IMR-90 (cell line): Measurements from ENCODE around the gene FAM210B. TPM values are rescaled to one million over a fixed set of nuclear protein-coding genes. Genes with fewer than 3 reads are reported as not detected.

Experiments used
- ATAC-seq: fragments of 200-7000 bp; cut with Tn5 transposase; 2 replicates; pipeline ENCODE4 v1.9.1; 2020; ENCODE audit warnings: low read depth, mild to moderate bottlenecking, moderate library complexity
- BruUV-seq: library from RNA; stranded (reverse); fragments of 400-500 nt; replicated peaks from 2 replicates; lab custom pipeline; 2021; lab: Mats Ljungman, UMichigan
- CTCF ChIA-PET: fragments of 300-600 bp; formaldehyde crosslinking; extraction: SDS; loops from one replicate; lab custom pipeline; 2021; ENCODE audit warnings: antibody characterized with exemption; lab: Yijun Ruan, JAX
- POLR2A ChIA-PET: fragments of 300-600 bp; sonication (Branson Sonifier 250); formaldehyde crosslinking; loops from one replicate; lab custom pipeline; 2022; ENCODE audit warnings: antibody characterized with exemption; ENCODE audit not compliant: unreplicated experiment; lab: Charles Lee
- DNase-seq: peaks from one replicate; pipeline ENCODE4 v3.0.0; 2013
- H2AFZ ChIP-seq: replicated peaks from 2 replicates; pipeline ENCODE3; 2013; ENCODE audit warnings: low read length, mild to moderate bottlenecking; ENCODE audit not compliant: poor library complexity
- H2AK5ac ChIP-seq: 2 replicates; pipeline ENCODE4 v1.6.1; 2013; ENCODE audit warnings: low read depth, low read length, inconsistent platforms
- H2AK9ac ChIP-seq: replicated peaks from 2 replicates; pipeline ENCODE3; 2013; ENCODE audit warnings: mild to moderate bottlenecking, low read depth, low read length, moderate library complexity; ENCODE audit not compliant: poor library complexity
- H2BK120ac ChIP-seq: 2 replicates; pipeline ENCODE4 v1.6.1; 2013; ENCODE audit warnings: low read depth, low read length, inconsistent platforms
- H2BK15ac ChIP-seq: 3 replicates; pipeline ENCODE4 v1.6.1; 2013; ENCODE audit warnings: low read depth, low read length, inconsistent platforms
- H2BK20ac ChIP-seq: 2 replicates; pipeline ENCODE4 v1.6.1; 2013; ENCODE audit warnings: low read depth, mild to moderate bottlenecking, inconsistent platforms, low read length, moderate library complexity
- H2BK5ac ChIP-seq: 2 replicates; pipeline ENCODE4 v1.6.1; 2013; ENCODE audit warnings: mild to moderate bottlenecking, low read depth, low read length, inconsistent platforms; ENCODE audit not compliant: poor library complexity, severe bottlenecking
- H3K14ac ChIP-seq: replicated peaks from 2 replicates; pipeline ENCODE4 v1.6.1; 2013; ENCODE audit warnings: low read depth, low read length, inconsistent platforms
- H3K18ac ChIP-seq: 2 replicates; pipeline ENCODE4 v1.6.1; 2013; ENCODE audit warnings: low read depth, low read length, control low read depth
- H3K23ac ChIP-seq: 2 replicates; pipeline ENCODE4 v1.6.1; 2013; ENCODE audit warnings: low read depth, low read length, inconsistent platforms
- H3K27ac ChIP-seq: 2 replicates; pipeline ENCODE4 v1.5.1; 2013; ENCODE audit warnings: mild to moderate bottlenecking, control low read depth, low read length; ENCODE audit not compliant: insufficient read depth
- H3K27me3 ChIP-seq: 2 replicates; pipeline ENCODE4 v1.6.1; 2013; ENCODE audit warnings: low read length; ENCODE audit not compliant: control insufficient read depth, insufficient read depth
- H3K36me3 ChIP-seq: 2 replicates; pipeline ENCODE4 v1.6.1; 2013; ENCODE audit warnings: low read length, mixed read lengths; ENCODE audit not compliant: control insufficient read depth, insufficient read depth
- H3K4ac ChIP-seq: 2 replicates; pipeline ENCODE4 v1.6.1; 2013; ENCODE audit warnings: low read depth, low read length, inconsistent platforms
- H3K4me1 ChIP-seq: 2 replicates; pipeline ENCODE4 v1.6.1; 2013; ENCODE audit warnings: low read length, mixed read lengths; ENCODE audit not compliant: control insufficient read depth, insufficient read depth
- H3K4me2 ChIP-seq: 2 replicates; pipeline ENCODE4 v1.6.1; 2013; ENCODE audit warnings: low read depth, mild to moderate bottlenecking, control low read depth, low read length, moderate library complexity
- H3K4me3 ChIP-seq: 2 replicates; pipeline ENCODE4 v1.5.1; 2013; ENCODE audit warnings: low read depth, mild to moderate bottlenecking, control low read depth, low read length, moderate library complexity; ENCODE audit not compliant: insufficient read depth
- H3K56ac ChIP-seq: 2 replicates; pipeline ENCODE4 v1.6.1; 2013; ENCODE audit warnings: low read length, inconsistent platforms; ENCODE audit not compliant: insufficient read depth; ENCODE audit errors: extremely low read depth
- H3K79me1 ChIP-seq, 2 experiments: 2 replicates each; pipeline ENCODE4 v1.6.1; 2013; ENCODE audit warnings: low read length in 2 of 2, inconsistent platforms in 1 of 2, low read depth in 1 of 2
- H3K9ac ChIP-seq: 2 replicates; pipeline ENCODE4 v1.6.1; 2013; ENCODE audit warnings: low read depth, low read length, control low read depth
- H3K9me1 ChIP-seq: 2 replicates; pipeline ENCODE4 v1.6.1; 2013; ENCODE audit warnings: low read length, inconsistent platforms; ENCODE audit not compliant: insufficient read depth
- H3K9me3 ChIP-seq: 2 replicates; pipeline ENCODE4 v1.6.1; 2013; ENCODE audit warnings: low read length; ENCODE audit not compliant: control insufficient read depth, insufficient read depth
- H4K20me1 ChIP-seq: 2 replicates; pipeline ENCODE4 v1.6.1; 2013; ENCODE audit warnings: low read length, inconsistent platforms; ENCODE audit not compliant: insufficient read depth
- H4K5ac ChIP-seq: 2 replicates; pipeline ENCODE4 v1.6.1; 2013; ENCODE audit warnings: mild to moderate bottlenecking, low read depth, low read length, control low read depth
- H4K8ac ChIP-seq, 2 experiments: 2 replicates each; pipeline ENCODE4 v1.6.1; 2013; ENCODE audit warnings: low read depth in 2 of 2, low read length in 2 of 2, control low read depth in 1 of 2, inconsistent platforms in 1 of 2
- H4K91ac ChIP-seq: 2 replicates; pipeline ENCODE4 v1.6.1; 2013; ENCODE audit warnings: low read depth, low read length, inconsistent platforms; ENCODE audit not compliant: insufficient read depth
- BHLHE40 ChIP-seq: fragments of 150-350 bp; IDR thresholded peaks from 2 replicates; pipeline ENCODE4 v1.6.1; 2016; ENCODE audit warnings: mild to moderate bottlenecking, low read depth, low read length
- CEBPB ChIP-seq: IDR thresholded peaks from 2 replicates; pipeline ENCODE4 v1.6.1; 2012; ENCODE audit warnings: low read depth, low read length, improper control_type of control experiment
- CHD1 ChIP-seq: IDR thresholded peaks from 2 replicates; pipeline ENCODE4 v1.6.1; 2012; ENCODE audit warnings: low read depth, low read length, improper control_type of control experiment
- FOS ChIP-seq: fragments of 150-350 bp; IDR thresholded peaks from 2 replicates; pipeline ENCODE4 v1.6.1; 2016; ENCODE audit warnings: low read depth, low read length
- MAFK ChIP-seq: IDR thresholded peaks from 2 replicates; pipeline ENCODE4 v1.6.1; 2012; ENCODE audit warnings: low read depth, low read length, improper control_type of control experiment
- MAZ ChIP-seq: IDR thresholded peaks from 2 replicates; pipeline ENCODE4 v1.6.1; 2012; ENCODE audit warnings: low read depth, mild to moderate bottlenecking, low read length, improper control_type of control experiment, moderate library complexity, borderline replicate concordance
- NFE2L2 ChIP-seq: fragments of 150-350 bp; IDR thresholded peaks from 2 replicates; pipeline ENCODE4 v1.6.1; 2016; ENCODE audit warnings: low read depth, mild to moderate bottlenecking, low read length
- POLR2A ChIP-seq: IDR thresholded peaks from 2 replicates; pipeline ENCODE4 v1.6.1; 2012; ENCODE audit warnings: mild to moderate bottlenecking, low read depth, low read length
- RAD21 ChIP-seq: IDR thresholded peaks from 2 replicates; pipeline ENCODE4 v1.6.1; 2012; ENCODE audit warnings: low read length, improper control_type of control experiment
- RCOR1 ChIP-seq: IDR thresholded peaks from 2 replicates; pipeline ENCODE4 v1.6.1; 2012; ENCODE audit warnings: mild to moderate bottlenecking, low read length, improper control_type of control experiment; ENCODE audit not compliant: insufficient replicate concordance
- RFX5 ChIP-seq: IDR thresholded peaks from 2 replicates; pipeline ENCODE4 v1.8.0; 2012; ENCODE audit warnings: low read depth, mild to moderate bottlenecking, low read length, moderate library complexity
- SMC3 ChIP-seq: fragments of 150-350 bp; IDR thresholded peaks from 2 replicates; pipeline ENCODE4 v1.6.1; 2016; ENCODE audit warnings: low read depth, mild to moderate bottlenecking, antibody characterized with exemption, low read length, moderate library complexity
- WGBS, 2 experiments: methylation state at CpG; one replicate each; pipeline versions ENCODE4 v1.1.5 to v1.1.7; 2013; ENCODE audit warnings: missing lambda C conversion rate in 2 of 2; ENCODE audit not compliant: insufficient read length in 1 of 2; ENCODE audit errors: extremely low coverage in 2 of 2; 5-methylcytosine and 5-hydroxymethylcytosine counted together
- dilution Hi-C: fragments of 300-500 bp; cut with HindIII; formaldehyde crosslinking; loops from one replicate; pipeline ENCODE4 v1.14.3; 2018; ENCODE audit warnings: low sequenced_read_pairs; ENCODE audit not compliant: unreplicated experiment
- in situ Hi-C: fragments of 300-500 bp; cut with MboI; formaldehyde crosslinking; loops from 3 replicates; pipeline ENCODE4 v1.14.3; 2019; ENCODE audit warnings: low sequenced_read_pairs, inconsistent platforms, mixed read lengths
- intact Hi-C: fragments of 100-400 bp; cut with micrococcal nuclease; formaldehyde crosslinking; loops from 2 replicates; pipeline ENCODE4 v1.10.0; 2022
- polyA plus RNA-seq, 3 experiments: library from polyadenylated mRNA; depleted of rRNA; stranded (reverse); fragments of >200 nt; gene quantifications; 2 replicates each; pipeline ENCODE4 v1.2.3, GENCODE V29; 2012; ENCODE audit warnings: low replicate concordance in 1 of 3
- total RNA-seq: library from RNA; depleted of rRNA; stranded (reverse); fragments of >200 nt; gene quantifications from 2 replicates; pipeline ENCODE4 v1.2.3, GENCODE V29; 2012
- TF ChIP-seq, protein P1 (sequence below): fragments of 150-350 bp; IDR thresholded peaks from 2 replicates; pipeline ENCODE4 v1.6.1; 2016; ENCODE audit warnings: low read depth, mild to moderate bottlenecking, low read length, moderate library complexity, borderline replicate concordance
- TF ChIP-seq, protein P2 (sequence below): conservative IDR thresholded peaks from 2 replicates; pipeline ENCODE4 v1.5.1; 2012; ENCODE audit warnings: mild to moderate bottlenecking, low read depth, low read length, improper control_type of control experiment
- TF ChIP-seq, protein P3 (sequence below): fragments of 150-350 bp; IDR thresholded peaks from 2 replicates; pipeline ENCODE4 v1.6.1; 2017; ENCODE audit warnings: mild to moderate bottlenecking, antibody characterized with exemption, low read length, low read depth

FAM210B gene
- total and polyA plus RNA-seq, 2 of the 4 experiments (the other 2 are of a cell fraction): 29.5 to 45.0 TPM

DNA sequence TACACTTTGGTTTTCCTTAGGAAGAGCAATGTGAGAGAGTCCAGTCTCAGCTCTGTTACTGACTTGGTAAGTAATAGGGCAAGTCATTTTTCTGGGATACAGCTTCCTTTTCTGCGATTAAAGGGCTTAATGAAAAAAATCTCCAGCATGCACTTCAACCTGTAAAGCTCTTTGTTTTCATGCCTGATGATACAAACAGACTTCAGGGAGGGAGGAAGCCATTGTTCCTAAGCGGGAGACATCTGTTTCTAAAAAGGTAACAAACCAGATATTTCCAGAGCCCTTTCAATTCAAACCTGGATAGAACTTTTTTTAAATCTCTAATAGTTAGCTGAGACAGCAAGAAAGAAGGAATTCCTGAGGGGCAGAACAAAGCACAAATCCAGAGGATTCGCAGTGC lies 48.1 kb downstream of the FAM210B start:
- no peak overlapping the region for H4K5ac ChIP-seq
- no peak for ATAC-seq
- intact Hi-C loops (no loop called here), in situ Hi-C loops (no loop called here), dilution Hi-C loops (no loop called here)
- no peak for TF ChIP-seq CEBPB
- TF ChIP-seq BHLHE40: no peak
- TF ChIP-seq SMC3: no peak
- no peak for TF ChIP-seq FOS
- no peak for TF ChIP-seq RFX5
- no peak for TF ChIP-seq RCOR1
- TF ChIP-seq MAZ: no peak
- TF ChIP-seq MAFK: no peak
- TF ChIP-seq NFE2L2: no peak
- no peak for TF ChIP-seq CHD1
- TF ChIP-seq, protein P1, sequence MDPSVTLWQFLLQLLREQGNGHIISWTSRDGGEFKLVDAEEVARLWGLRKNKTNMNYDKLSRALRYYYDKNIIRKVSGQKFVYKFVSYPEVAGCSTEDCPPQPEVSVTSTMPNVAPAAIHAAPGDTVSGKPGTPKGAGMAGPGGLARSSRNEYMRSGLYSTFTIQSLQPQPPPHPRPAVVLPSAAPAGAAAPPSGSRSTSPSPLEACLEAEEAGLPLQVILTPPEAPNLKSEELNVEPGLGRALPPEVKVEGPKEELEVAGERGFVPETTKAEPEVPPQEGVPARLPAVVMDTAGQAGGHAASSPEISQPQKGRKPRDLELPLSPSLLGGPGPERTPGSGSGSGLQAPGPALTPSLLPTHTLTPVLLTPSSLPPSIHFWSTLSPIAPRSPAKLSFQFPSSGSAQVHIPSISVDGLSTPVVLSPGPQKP: no peak
- TF ChIP-seq, protein P2, sequence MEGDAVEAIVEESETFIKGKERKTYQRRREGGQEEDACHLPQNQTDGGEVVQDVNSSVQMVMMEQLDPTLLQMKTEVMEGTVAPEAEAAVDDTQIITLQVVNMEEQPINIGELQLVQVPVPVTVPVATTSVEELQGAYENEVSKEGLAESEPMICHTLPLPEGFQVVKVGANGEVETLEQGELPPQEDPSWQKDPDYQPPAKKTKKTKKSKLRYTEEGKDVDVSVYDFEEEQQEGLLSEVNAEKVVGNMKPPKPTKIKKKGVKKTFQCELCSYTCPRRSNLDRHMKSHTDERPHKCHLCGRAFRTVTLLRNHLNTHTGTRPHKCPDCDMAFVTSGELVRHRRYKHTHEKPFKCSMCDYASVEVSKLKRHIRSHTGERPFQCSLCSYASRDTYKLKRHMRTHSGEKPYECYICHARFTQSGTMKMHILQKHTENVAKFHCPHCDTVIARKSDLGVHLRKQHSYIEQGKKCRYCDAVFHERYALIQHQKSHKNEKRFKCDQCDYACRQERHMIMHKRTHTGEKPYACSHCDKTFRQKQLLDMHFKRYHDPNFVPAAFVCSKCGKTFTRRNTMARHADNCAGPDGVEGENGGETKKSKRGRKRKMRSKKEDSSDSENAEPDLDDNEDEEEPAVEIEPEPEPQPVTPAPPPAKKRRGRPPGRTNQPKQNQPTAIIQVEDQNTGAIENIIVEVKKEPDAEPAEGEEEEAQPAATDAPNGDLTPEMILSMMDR: no peak
- TF ChIP-seq RAD21: no peak
- TF ChIP-seq, protein P3, sequence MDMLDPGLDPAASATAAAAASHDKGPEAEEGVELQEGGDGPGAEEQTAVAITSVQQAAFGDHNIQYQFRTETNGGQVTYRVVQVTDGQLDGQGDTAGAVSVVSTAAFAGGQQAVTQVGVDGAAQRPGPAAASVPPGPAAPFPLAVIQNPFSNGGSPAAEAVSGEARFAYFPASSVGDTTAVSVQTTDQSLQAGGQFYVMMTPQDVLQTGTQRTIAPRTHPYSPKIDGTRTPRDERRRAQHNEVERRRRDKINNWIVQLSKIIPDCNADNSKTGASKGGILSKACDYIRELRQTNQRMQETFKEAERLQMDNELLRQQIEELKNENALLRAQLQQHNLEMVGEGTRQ: no peak
- no peak for TF ChIP-seq POLR2A
- no peaks in the 10 kb centered on the region for H3K27me3 ChIP-seq
- no peak overlapping the region for H2BK5ac ChIP-seq
- H3K4me1 ChIP-seq: peaks cover 8% of the 10 kb centered on the region
- no peak overlapping the region for H2BK20ac ChIP-seq
- POLR2A ChIA-PET: no interaction called here
- no peak overlapping the region for H3K18ac ChIP-seq
- H3K9me3 ChIP-seq: no peaks in the 10 kb centered on the region
- H3K4me3 ChIP-seq: no peak overlapping the region
- H3K4me2 ChIP-seq: no peak overlapping the region
- H3K23ac ChIP-seq: no peak overlapping the region
- CTCF ChIA-PET: no interaction called here
- H3K4ac ChIP-seq: no peak overlapping the region
- no peak for DNase-seq
- H2AK9ac ChIP-seq: no peak overlapping the region
- H3K79me1 ChIP-seq: peaks cover 11 to 47% of the 10 kb centered on the region in 2 experiments
- H2AK5ac ChIP-seq: no peak overlapping the region
- no peak overlapping the region for H2AFZ ChIP-seq
- BruUV-seq: no TSS peak
- H4K91ac ChIP-seq: 0 out of 2 replicates have a peak overlapping the region, but pooled peaks have one; percentile 27
- H3K36me3 ChIP-seq: peaks cover 32% of the 10 kb centered on the region
- WGBS, 2 experiments: no CpG with 5 or more reads among the region's 3 CpGs
- no peak overlapping the region for H3K14ac ChIP-seq
- H4K20me1 ChIP-seq: no peaks in the 10 kb centered on the region
- H2BK15ac ChIP-seq: no peak overlapping the region
- no peaks in the 10 kb centered on the region for H3K9me1 ChIP-seq
- peak overlapping the region; percentile 26; the same call in 1 of the 2 replicates for H3K27ac ChIP-seq
- H4K8ac ChIP-seq: no peak overlapping the region
- H3K56ac ChIP-seq: no peak overlapping the region
- no peak overlapping the region for H3K9ac ChIP-seq
- H2BK120ac ChIP-seq: peak overlapping the region; percentile 15; the same call in 1 of the 2 replicates
